ENCODE results near the gene CD55. TPM values are rescaled to one million over a fixed set of nuclear protein-coding genes. Genes with fewer than 3 reads are reported as not detected.

CD55 gene
- total and polyA plus RNA-seq, 2 of the 8 experiments (the other 6 are each of a cell fraction or from before 2014, with no cell fraction given) = 20.1 to 22.8 TPM

- TF ChIP-seq CHD7 (IDR thresholded peaks at IDR 0.05; ENCODE audit: insufficient replicate concordance, low read length) = no peak
- TF ChIP-seq TAF7 (optimal IDR thresholded peaks at IDR 0.05; ENCODE audit: borderline replicate concordance, low read depth, low read length) = no peak
- no peak for TF ChIP-seq JUN (IDR thresholded peaks at IDR 0.05; ENCODE audit: low read depth, low read length)
- no peak for TF ChIP-seq CTCF (IDR thresholded peaks at IDR 0.05; ENCODE audit: control extremely low read depth in 1 of 3, insufficient read depth in 1 of 3, low read depth in 1 of 3, low read length in 3 of 3)
- TF ChIP-seq EZH2 (IDR thresholded peaks at IDR 0.05; ENCODE audit: low read depth, low read length, severe bottlenecking) = no peak
- TF ChIP-seq POU5F1 (IDR thresholded peaks at IDR 0.05; ENCODE audit: low read depth, low read length) = no peak
- TF ChIP-seq HDAC6 (IDR thresholded peaks at IDR 0.05; ENCODE audit: low read depth, low read length) = no peak
Observed at GRCh38 chr1:207330011-207330710, 8.7 kb downstream of the CD55 start (continued).
